Astrocyte (in vitro differentiated cells and primary cell): Measurements from ENCODE around the gene USP48.

Source experiments
- CTCF ChIP-seq: IDR thresholded peaks from 2 replicates; pipeline ENCODE4 v1.5.1; 2011; ENCODE audit warnings: low read depth, mild to moderate bottlenecking, inconsistent platforms, low read length, moderate library complexity; ENCODE audit not compliant: insufficient read depth
- EZH2 ChIP-seq: IDR thresholded peaks from 2 replicates; pipeline ENCODE4 v1.6.1; 2012; ENCODE audit warnings: mild to moderate bottlenecking, low read length, inconsistent platforms; ENCODE audit not compliant: insufficient read depth

- TF ChIP-seq CTCF (no peak), EZH2 (no peak)
Observed at GRCh38 chr1:21655748-21656147, 127.2 kb downstream of the USP48 start.
